Islet of Langerhans (tissue), 1 donor: ENCODE results near the gene ALG14.
"Not testable (repeated sequence)": the region's sequence is repeated elsewhere in the genome, so short reads cannot be mapped to it uniquely, and the experiment has no call there.

Experiments used
- FAIRE-seq: peaks from one replicate; lab custom pipeline; 2011; peaks lifted over from hg19 to GRCh38; lab: Jason Lieb, UNC

The ALG14 gene

DNA sequence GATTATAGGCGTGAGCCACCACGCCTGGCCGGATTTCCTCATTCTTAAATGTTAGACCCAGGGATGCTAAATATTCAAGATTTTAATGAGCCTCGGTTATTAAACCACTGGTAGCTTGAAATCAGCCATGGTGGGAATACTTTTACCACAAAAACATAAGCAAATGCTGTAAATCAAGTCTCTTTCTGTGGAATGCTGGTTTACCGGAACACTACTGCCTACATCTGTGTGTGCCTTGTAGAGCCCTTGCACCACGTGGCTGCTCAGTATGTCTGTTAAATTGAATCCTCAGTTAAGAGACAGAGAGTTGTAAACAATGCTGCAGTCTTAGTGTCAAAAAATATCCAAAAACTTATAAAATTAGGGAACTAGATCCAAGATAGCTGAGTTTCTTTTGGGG lies 119.0 kb downstream of the ALG14 start:
- FAIRE-seq = no peak

- no peak for FAIRE-seq
These were observed 119.6 kb downstream of the ALG14 start for GRCh38 chr1:94953107-94953506.

GRCh38 chr1:94952539-94952938 lies 120.2 kb downstream of the ALG14 start:
- FAIRE-seq = no peak

GRCh38 chr1:94951509-94952208 lies 121.1 kb downstream of the ALG14 start:
- FAIRE-seq = no peak

GRCh38 chr1:94951046-94951445 lies 121.7 kb downstream of the ALG14 start:
- no peak for FAIRE-seq

DNA sequence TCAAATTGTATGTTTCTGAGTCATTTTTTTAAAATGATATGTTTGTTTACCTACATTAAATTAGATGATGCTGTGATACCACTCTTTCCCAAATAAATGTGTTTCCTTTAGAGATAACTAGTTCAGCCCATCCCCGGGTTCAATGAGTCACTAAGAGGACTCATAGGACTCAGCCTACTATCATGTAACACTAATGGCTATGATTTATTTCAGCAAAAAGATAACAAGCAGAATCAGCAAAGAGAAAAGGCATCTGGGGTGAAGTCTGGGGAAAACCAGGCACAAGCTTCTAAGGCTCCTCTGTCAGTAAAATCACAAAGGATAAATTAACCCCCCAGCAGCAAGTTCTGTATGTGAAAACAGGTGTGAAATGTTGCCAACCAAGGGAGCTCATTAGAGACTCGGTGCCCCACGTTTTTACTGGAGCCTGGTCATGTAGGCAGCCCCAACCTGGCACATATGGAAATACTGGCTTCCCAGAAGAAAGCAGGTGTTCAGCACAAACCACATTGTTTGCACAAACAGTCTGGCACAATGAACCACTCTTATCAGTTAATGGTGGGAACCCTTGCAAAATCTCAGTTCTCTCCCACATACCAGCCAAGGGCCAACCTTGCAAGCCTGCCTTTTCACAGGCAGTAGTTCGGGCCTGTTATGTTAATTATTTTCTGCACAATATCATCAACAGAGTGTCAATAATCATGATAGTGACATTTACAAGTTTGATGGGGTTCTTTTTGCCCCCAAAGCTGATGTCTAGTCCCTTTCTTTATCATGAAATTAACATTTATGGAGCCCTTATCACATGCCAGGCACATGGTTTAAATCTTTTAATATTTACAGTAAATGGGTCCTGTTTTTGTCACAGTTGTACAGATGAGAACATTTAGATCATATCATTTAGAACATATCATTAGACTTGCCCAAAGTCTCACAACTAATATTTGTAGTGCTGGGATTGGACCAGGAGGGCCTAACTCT lies 122.8 kb downstream of the ALG14 start:
- peak; percentile 21 for FAIRE-seq

- FAIRE-seq = no peak
These were observed 125.3 kb downstream of the ALG14 start for GRCh38 chr1:94947437-94947836.

GRCh38 chr1:94946886-94947285 lies 125.9 kb downstream of the ALG14 start:
- no peak for FAIRE-seq

DNA sequence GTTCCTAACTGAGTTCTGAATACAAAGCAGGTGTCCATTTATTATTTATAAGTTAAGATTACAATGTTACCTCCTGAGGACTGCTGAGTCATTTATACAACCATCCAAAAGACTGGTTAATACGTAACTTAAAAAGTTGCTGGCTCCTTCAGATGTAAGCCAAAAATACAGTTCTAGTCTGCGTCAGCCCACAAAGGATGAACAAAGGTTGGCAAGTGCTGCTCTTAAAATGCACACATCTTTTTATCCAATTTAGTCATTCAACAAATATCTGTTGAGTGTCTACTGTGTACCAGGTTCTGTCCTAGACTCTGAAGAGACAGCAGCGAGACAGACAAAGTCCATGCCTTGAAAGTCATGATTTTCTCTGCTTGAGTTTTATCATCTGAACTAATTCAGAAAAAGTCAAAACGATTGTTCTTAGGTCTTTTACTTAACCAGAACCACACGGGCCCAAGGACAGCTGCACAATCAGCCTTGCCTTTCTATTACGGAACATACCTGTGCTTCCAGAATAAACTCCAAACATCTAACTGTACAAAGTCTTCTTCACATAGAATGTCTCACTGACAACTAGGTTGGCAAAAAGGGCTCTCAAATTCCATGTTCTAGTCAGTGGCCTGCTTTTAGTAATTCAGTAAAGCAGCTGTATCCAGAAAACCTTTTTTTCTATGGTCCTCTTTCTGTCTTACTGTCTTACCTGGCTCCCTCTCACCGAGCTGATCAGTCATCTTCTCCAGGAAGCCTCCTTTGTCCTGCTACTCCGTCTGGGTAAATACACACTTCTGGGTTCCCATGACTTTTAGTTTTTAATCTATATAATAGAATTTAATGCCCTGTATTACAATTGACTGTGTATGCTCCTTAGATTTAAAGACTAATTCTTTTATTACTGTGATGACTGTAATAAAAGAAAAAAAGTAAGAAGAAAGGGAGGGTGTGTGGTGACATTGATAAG lies 130.3 kb downstream of the ALG14 start:
- FAIRE-seq = no peak

- not testable (repeated sequence) for FAIRE-seq
These were observed 131.3 kb downstream of the ALG14 start for GRCh38 chr1:94941480-94941879.

DNA sequence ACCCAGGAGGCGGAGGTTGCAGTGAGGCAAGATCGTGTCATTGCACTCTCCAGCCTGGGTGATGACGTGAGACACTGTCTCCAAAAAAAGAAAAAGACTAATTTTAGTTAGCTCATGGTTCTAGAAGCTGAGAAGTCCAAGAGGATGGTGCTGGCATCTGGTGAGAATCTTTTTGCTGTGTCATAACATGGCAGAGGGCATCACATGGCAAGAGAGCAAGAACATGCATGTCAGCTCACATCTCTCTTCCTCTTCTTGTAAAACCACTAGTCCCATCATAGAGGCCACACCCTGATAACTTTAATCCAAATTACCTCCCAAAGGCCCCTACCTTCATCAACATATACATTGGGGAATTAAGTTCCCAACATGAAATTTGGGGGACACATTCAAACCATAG lies 132.0 kb downstream of the ALG14 start:
- no peak for FAIRE-seq

DNA sequence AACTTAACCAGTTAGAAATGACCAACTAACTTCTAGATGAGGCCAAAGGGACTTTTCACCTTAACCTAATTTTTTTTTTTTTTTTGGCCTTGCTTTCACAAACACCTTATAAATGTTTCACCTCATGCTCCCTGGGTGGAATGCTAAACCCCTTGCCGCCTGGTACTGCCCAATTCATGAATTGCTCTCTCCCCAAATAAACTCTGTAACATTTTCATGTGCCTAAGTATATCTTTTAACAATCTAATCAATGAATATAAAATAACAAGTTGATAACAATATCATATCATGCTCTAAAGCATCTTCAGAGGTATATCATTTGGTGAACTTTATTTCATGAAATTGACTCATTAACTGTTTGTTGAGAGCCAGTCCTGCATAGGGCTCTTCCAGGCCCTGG lies 134.9 kb downstream of the ALG14 start:
- no peak for FAIRE-seq

DNA sequence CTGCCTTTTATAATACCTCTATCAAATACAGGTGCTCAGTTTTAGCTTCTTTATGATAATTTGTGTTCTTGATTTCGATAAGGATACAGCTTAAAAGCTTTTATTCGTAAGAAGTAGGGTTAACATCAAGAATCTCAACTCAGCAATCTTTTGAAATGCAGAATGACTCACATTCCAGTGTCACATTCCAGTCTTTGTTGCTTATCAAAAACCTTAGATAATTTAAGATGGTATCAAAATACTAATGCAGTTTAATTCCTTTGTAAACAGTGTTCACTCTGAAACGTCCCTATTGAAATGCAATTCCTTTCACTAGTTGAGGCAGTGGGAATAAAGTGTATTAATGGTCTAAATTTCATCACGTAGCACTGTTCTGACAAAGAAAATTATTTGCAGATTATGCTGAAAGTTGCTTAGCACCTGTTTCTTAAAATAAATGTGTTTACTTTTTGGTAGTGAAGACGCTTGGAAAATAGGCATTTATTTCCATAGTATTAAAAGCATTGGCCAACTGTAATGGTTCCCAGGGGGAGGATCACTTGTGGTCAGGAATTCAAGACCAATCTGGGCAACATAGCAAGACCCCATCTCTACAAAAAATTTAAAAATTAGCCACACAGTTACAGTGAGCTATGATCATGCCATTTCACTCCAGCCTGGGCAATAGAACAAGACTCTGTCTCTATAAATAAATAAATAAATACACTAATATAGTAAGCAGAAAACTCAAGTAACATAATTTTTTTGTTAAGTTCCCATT lies 135.7 kb downstream of the ALG14 start:
- FAIRE-seq = no peak

- FAIRE-seq = no peak
These were observed 137.3 kb downstream of the ALG14 start for GRCh38 chr1:94935476-94935875.

DNA sequence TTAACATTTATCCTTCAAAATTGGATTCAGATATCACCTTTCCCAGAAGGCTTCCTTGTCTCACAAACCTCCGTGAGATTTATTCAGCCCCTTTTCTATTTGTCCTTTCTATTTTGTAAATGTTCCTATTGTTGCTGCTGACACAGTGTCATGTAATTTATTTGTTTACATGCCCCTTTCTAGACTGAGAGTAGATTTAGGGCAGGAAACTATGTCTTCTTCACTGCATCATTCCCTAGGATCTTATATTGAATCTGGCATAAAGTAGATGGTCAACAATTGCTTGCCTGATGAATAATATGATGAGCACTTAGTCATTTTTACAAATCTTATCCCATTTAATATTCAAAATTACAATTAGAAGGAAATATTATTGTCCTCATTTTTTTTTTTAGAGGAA lies 137.7 kb downstream of the ALG14 start:
- no peak for FAIRE-seq

GRCh38 chr1:94934551-94934950 lies 138.2 kb downstream of the ALG14 start:
- FAIRE-seq = no peak

DNA sequence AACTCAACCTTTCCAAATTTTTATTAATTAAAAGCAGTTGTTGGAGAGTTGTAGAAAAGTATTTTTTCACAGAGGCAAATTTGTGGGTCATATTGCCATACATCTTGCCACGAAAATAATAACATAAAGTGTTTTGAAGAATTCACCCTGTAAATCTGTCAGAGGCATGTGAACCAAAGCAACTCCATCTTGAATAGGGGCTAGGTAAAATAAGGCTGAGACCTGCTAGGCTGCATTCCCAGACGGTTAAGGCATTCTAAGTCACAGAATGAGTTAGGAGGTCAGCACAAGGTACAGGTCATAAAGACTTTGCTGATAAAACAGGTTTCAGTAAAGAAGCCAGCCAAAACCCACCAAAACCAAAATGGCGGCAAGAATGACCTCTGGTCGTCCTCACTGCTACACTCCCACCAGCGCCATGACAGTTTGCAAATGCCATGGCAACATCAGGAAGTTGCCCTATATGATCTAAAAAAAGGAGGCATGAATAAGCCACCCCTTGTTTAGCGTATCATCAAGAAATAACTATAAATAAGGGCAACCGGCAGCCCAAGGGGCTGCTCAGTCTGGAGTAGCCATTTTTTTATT lies 141.4 kb downstream of the ALG14 start:
- FAIRE-seq = no peak

GRCh38 chr1:94929351-94930217 lies 143.2 kb downstream of the ALG14 start:
- FAIRE-seq = no peak

DNA sequence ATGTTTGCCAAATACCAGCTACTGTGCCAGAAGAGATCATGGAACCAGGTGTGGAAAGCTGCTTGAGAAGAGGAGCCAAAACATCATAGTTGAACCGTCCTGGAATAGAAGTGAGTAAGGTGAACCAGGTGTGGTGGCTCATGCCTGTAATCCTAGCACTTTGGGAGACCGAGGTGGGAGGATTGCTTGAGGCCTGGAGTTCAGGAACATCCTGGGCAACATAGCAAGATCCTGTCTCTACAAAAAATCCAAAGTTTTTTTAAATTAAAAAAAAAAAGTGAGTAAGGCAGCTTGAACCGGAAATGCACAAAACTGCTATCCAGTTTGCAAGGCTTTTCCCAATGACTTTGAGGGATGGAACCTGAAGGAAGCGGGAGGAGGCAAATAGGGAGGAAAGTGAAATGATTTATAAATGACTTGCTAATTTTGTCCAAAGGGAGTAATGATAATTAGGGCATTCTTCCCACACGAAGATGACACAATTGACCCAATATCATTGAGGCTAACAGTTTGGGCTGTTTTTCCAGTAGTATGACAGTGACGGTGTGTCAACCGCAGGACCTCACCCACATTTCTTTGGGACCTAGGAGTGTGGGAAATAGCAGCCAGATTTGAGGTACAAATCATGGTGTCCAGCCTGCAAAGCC lies 144.3 kb downstream of the ALG14 start:
- FAIRE-seq = no peak
